Stomach (tissue), 4 donors: Measurements from ENCODE around the gene PTPRE.

Experiments used
- POLR2A ChIP-seq, 4 donors: fragments of 450-650 bp; IDR thresholded peaks; one replicate each; pipeline ENCODE4 v1.6.1; 2016; ENCODE audit warnings: antibody characterized with exemption in 4 of 4, control low read depth in 2 of 4, mild to moderate bottlenecking in 1 of 4, moderate library complexity in 1 of 4
- POLR2AphosphoS5 ChIP-seq, 3 donors: sonication (generic); formaldehyde crosslinking; IDR thresholded peaks; one replicate each; pipeline ENCODE4 v1.6.1; 2016; ENCODE audit warnings: antibody characterized with exemption in 3 of 3
- TF ChIP-seq, protein P1 (sequence below), 7 experiments: fragments of 450-650 bp in 4 of 7; fragments of 200-600 bp in 3 of 7; sonication (generic) in 3 of 7; IDR thresholded peaks; one replicate each; pipeline ENCODE4 v1.5.1; 2016 to 2019; ENCODE audit warnings: antibody characterized with exemption in 7 of 7, control low read depth in 2 of 7, mild to moderate bottlenecking in 1 of 7

DNA sequence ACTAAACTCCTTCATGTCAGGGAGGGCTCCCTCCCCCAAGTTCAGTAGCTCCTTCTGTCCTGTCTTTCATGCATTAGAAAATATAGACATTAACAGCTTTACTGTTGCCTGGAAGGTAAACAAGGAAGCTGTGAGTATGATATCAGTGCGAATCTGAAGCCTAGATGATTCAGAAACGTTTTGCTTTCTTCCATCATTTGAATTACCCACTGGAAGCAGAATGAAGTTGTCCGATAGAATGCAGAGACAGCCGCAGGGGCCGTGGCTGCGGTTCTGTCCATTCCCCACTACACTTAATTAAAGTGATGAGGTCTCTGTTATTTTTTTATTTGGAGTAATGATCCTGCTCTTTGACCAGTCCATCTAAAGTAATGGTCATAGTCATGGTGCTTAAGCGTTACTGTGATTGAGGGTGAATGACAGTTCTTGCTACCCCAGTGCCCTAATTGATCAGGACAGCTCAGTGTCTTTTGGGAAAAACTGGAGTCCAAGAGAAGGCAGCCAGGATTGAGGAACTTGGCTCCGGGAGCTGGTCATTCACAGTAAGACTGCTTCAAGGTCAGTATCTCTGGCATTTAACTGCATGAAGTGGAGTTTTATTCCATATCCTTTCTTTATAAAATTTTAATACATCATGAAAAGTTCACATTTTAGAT is 69.9 kb downstream of the PTPRE start:
- TF ChIP-seq POLR2AphosphoS5 (IDR thresholded peaks at IDR 0.05): no peak
- TF ChIP-seq, protein P1, sequence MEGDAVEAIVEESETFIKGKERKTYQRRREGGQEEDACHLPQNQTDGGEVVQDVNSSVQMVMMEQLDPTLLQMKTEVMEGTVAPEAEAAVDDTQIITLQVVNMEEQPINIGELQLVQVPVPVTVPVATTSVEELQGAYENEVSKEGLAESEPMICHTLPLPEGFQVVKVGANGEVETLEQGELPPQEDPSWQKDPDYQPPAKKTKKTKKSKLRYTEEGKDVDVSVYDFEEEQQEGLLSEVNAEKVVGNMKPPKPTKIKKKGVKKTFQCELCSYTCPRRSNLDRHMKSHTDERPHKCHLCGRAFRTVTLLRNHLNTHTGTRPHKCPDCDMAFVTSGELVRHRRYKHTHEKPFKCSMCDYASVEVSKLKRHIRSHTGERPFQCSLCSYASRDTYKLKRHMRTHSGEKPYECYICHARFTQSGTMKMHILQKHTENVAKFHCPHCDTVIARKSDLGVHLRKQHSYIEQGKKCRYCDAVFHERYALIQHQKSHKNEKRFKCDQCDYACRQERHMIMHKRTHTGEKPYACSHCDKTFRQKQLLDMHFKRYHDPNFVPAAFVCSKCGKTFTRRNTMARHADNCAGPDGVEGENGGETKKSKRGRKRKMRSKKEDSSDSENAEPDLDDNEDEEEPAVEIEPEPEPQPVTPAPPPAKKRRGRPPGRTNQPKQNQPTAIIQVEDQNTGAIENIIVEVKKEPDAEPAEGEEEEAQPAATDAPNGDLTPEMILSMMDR (IDR thresholded peaks at IDR 0.05): no peak
- TF ChIP-seq POLR2A (IDR thresholded peaks at IDR 0.05): no peak
